CD4-positive, alpha-beta T cell (primary cell): ENCODE results near the gene PPP1R1C. TPM values are rescaled to one million over a fixed set of nuclear protein-coding genes. Genes with fewer than 3 reads are reported as not detected.
A peak's percentile ranks its signal among the peaks of the same experiment; 100 is the strongest.

Experiments
- ATAC-seq: fragments of 200-7000 bp; cut with Tn5 transposase; one replicate; pipeline ENCODE4 v1.10.0; 2022; ENCODE audit warnings: mild to moderate bottlenecking; ENCODE audit not compliant: poor library complexity
- CTCF ChIA-PET: fragments of 350-600 bp; sonication (Branson Sonifier 250); formaldehyde crosslinking; loops from one replicate; lab custom pipeline; 2021; ENCODE audit warnings: antibody characterized with exemption, inconsistent platforms; lab: Charles Lee
- POLR2A ChIA-PET: fragments of 350-600 bp; sonication (Branson Sonifier 250); formaldehyde crosslinking; loops from one replicate; lab custom pipeline; 2021; ENCODE audit warnings: antibody characterized with exemption, inconsistent platforms; lab: Charles Lee
- DNase-seq, 14 experiments: peaks; one replicate each; pipeline ENCODE4 v3.0.0-alpha.2; 2013 to 2020; ENCODE audit warnings: mixed read lengths in 2 of 14
- H3K27ac ChIP-seq, 2 donors: one replicate each; pipeline versions ENCODE4 v1.5.1 to v1.7.0; 2013; ENCODE audit warnings: low read length in 2 of 2, low read depth in 1 of 2, mild to moderate bottlenecking in 1 of 2
- H3K27me3 ChIP-seq, 2 experiments: 1 replicate in 1 of 2; 2 replicates in 1 of 2; pipeline versions ENCODE4 v1.6.1 to v1.7.0; 2013; ENCODE audit warnings: low read length in 2 of 2, control low read depth in 1 of 2, mild to moderate bottlenecking in 1 of 2, moderate library complexity in 1 of 2; ENCODE audit not compliant: insufficient read depth in 2 of 2, control insufficient read depth in 1 of 2
- H3K36me3 ChIP-seq: one replicate; pipeline ENCODE4 v1.6.1; 2013; ENCODE audit warnings: low read length, control low read depth; ENCODE audit not compliant: insufficient read depth
- H3K4me1 ChIP-seq: one replicate; pipeline ENCODE4 v1.6.1; 2013; ENCODE audit warnings: low read length, control low read depth; ENCODE audit not compliant: insufficient read depth
- H3K4me3 ChIP-seq: one replicate; pipeline ENCODE4 v1.5.1; 2013; ENCODE audit warnings: mild to moderate bottlenecking, low read length, moderate library complexity
- H3K9me3 ChIP-seq, 2 experiments: 1 replicate in 1 of 2; 2 replicates in 1 of 2; pipeline versions ENCODE4 v1.6.1 to v1.7.0; 2013; ENCODE audit warnings: low read length in 2 of 2, mild to moderate bottlenecking in 2 of 2, control low read depth in 1 of 2, moderate library complexity in 1 of 2; ENCODE audit not compliant: control insufficient read depth in 1 of 2, insufficient read depth in 1 of 2
- H3K27ac Mint-ChIP-seq: one replicate; pipeline ENCODE4 v1.8.0; 2020; ENCODE audit warnings: mixed read lengths
- H3K27me3 Mint-ChIP-seq: one replicate; pipeline ENCODE4 v1.8.0; 2021; ENCODE audit warnings: mixed read lengths
- H3K36me3 Mint-ChIP-seq: one replicate; pipeline ENCODE4 v1.8.0; 2021; ENCODE audit warnings: low read depth, mixed read lengths
- H3K4me1 Mint-ChIP-seq: one replicate; pipeline ENCODE4 v1.8.0; 2021; ENCODE audit warnings: low read depth, mixed read lengths
- H3K4me3 Mint-ChIP-seq: one replicate; pipeline ENCODE4 v1.8.0; 2020; ENCODE audit warnings: mild to moderate bottlenecking, mixed read lengths
- H3K9me3 Mint-ChIP-seq: one replicate; pipeline ENCODE4 v1.8.0; 2020; ENCODE audit warnings: mixed read lengths
- intact Hi-C, 2 experiments: fragments of 100-400 bp; cut with DNase I in 1 of 2; cut with micrococcal nuclease in 1 of 2; formaldehyde crosslinking; loops; one replicate each; pipeline versions ENCODE4 v1.15.1 to v1.9.0; 2023 to 2025; cut with DNase I, micrococcal nuclease
- total RNA-seq, 174 experiments: library from RNA in 2 of 174; stranded (reverse) in 2 of 174; gene quantifications; one replicate each; pipeline ENCODE4 v1.2.3 and lab custom pipeline; 2021 to 2026
- TF ChIP-seq, protein P1 (sequence below): fragments of 200-600 bp; IDR thresholded peaks from one replicate; pipeline ENCODE4 v1.8.0; 2022; ENCODE audit warnings: antibody characterized with exemption, mild to moderate bottlenecking

PPP1R1C gene
- total RNA-seq, 2 experiments from 2014 or later = not detected

DNA sequence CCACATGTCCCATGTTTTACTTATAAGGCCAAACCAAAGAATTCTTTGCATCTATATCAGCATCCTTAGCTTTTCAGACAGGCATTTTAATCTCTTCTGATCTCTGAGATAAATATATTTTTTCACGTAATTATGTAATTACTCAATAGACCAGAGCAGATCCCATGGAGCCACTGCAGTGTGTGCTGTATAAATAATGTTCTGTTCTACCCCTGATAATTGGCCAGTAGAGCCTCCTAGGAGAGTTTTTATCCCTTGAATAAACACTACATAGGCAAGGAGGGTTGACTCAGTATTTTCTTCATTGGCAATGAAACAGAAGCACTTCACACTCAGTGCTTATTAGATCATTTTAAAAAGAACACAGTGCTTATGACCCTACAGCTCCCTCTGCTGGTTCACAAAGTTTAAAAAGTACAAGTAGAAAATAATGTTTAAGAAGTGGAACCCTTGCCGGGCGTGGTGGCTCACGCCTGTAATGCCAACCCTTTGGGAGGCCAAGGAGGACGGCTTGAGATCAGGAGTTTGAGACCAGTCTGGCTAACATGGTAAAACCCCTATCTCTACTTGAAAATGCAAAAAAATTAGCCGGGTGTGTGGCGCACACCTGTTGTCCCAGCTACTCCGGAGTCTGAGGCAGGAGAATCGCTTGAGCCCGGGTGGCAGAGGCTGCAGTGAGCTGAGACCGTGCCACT, 91.9 kb downstream of the PPP1R1C start:
- intact Hi-C loops = loop anchor here (5.0 to 10.0 kb wide), 2 partner anchors 1000 to 1003 kb away; no protein-coding TSS in a partner anchor
- ChIA-PET POLR2A (interaction anchor here (0.6 kb wide), 1 partner anchor 332 kb away, joined by 3 read pairs; no protein-coding TSS in a partner anchor), CTCF (no interaction called here)
- ATAC-seq (no peak), DNase-seq (peak in 3 of 14 experiments; percentile 19 to 42 (median 42))
- Histone ChIP-seq H3K9me3 (no peaks in the 10 kb centered on the region), H3K27me3 (peaks cover 0 to 4% of the 10 kb centered on the region in 2 experiments), H3K4me3 (no peak overlapping the region), H3K27ac (no peak overlapping the region), H3K4me1 (no peaks in the 10 kb centered on the region), H3K36me3 (no peaks in the 10 kb centered on the region)
- H3K4me1 Mint-ChIP-seq = no peaks in the 10 kb centered on the region
- TF ChIP-seq, protein P1, sequence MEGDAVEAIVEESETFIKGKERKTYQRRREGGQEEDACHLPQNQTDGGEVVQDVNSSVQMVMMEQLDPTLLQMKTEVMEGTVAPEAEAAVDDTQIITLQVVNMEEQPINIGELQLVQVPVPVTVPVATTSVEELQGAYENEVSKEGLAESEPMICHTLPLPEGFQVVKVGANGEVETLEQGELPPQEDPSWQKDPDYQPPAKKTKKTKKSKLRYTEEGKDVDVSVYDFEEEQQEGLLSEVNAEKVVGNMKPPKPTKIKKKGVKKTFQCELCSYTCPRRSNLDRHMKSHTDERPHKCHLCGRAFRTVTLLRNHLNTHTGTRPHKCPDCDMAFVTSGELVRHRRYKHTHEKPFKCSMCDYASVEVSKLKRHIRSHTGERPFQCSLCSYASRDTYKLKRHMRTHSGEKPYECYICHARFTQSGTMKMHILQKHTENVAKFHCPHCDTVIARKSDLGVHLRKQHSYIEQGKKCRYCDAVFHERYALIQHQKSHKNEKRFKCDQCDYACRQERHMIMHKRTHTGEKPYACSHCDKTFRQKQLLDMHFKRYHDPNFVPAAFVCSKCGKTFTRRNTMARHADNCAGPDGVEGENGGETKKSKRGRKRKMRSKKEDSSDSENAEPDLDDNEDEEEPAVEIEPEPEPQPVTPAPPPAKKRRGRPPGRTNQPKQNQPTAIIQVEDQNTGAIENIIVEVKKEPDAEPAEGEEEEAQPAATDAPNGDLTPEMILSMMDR = peak; percentile 51
- H3K9me3 Mint-ChIP-seq = no peaks in the 10 kb centered on the region
- no peaks in the 10 kb centered on the region for H3K36me3 Mint-ChIP-seq
- no peak overlapping the region for H3K27ac Mint-ChIP-seq
- H3K4me3 Mint-ChIP-seq = no peak overlapping the region
- peaks cover 9% of the 10 kb centered on the region for H3K27me3 Mint-ChIP-seq

- peaks cover 9% of the 10 kb centered on the region for H3K27me3 Mint-ChIP-seq
- H3K9me3 Mint-ChIP-seq = no peaks in the 10 kb centered on the region
- Histone ChIP-seq H3K9me3 (no peaks in the 10 kb centered on the region), H3K4me3 (no peak overlapping the region), H3K27ac (no peak overlapping the region), H3K4me1 (no peaks in the 10 kb centered on the region), H3K36me3 (no peaks in the 10 kb centered on the region), H3K27me3 (peaks cover 0 to 4% of the 10 kb centered on the region in 2 experiments)
- intact Hi-C loops = loop anchor here (5.0 to 10.0 kb wide), 2 partner anchors 1002 to 1004 kb away; no protein-coding TSS in a partner anchor
- no peak for DNase-seq
- ChIA-PET POLR2A (interaction anchor here (0.6 kb wide), 1 partner anchor 775 kb away, joined by 3 read pairs; no protein-coding TSS in a partner anchor), CTCF (no interaction called here)
- H3K36me3 Mint-ChIP-seq = no peaks in the 10 kb centered on the region
- ATAC-seq = no peak
- no peak overlapping the region for H3K27ac Mint-ChIP-seq
- TF ChIP-seq, protein P1 = no peak
- no peaks in the 10 kb centered on the region for H3K4me1 Mint-ChIP-seq
- no peak overlapping the region for H3K4me3 Mint-ChIP-seq
Observed at GRCh38 chr2:182078988-182079602, 93.4 kb downstream of the PPP1R1C start.

DNA sequence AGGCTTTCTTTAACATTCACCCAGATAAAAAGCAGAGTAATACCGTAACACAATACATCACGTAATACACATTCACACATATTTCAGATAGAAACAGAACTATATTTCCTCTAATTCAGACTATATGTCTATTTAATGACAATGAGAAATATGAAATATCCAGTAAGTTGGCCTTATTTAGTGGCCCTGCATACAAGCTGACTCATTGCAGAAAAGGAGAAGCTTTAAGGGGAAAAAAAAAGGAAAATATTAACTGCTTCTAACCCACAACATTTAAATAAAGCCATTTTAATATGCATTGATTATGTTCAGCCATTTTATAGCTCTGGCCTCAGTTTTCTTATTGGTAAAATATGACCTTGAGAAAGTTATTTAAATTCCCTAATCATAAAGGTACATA, 94.8 kb downstream of the PPP1R1C start:
- Mint-ChIP-seq H3K36me3 (no peaks in the 10 kb centered on the region), H3K4me3 (no peak overlapping the region), H3K4me1 (no peaks in the 10 kb centered on the region), H3K27me3 (peaks cover 16% of the 10 kb centered on the region), H3K9me3 (no peaks in the 10 kb centered on the region), H3K27ac (no peak overlapping the region)
- no peaks in the 10 kb centered on the region for H3K9me3 ChIP-seq
- H3K27me3 ChIP-seq = peaks cover 0 to 4% of the 10 kb centered on the region in 2 experiments
- DNase-seq (no peak), ATAC-seq (no peak)
- H3K27ac ChIP-seq = no peak overlapping the region
- ChIA-PET CTCF (no interaction called here), POLR2A (no interaction called here)
- H3K4me1 ChIP-seq = no peaks in the 10 kb centered on the region
- TF ChIP-seq, protein P1 = no peak
- no peak overlapping the region for H3K4me3 ChIP-seq
- no peaks in the 10 kb centered on the region for H3K36me3 ChIP-seq
- intact Hi-C loops = no loop called here
